ENCODE results near the gene DIAPH2.
"Not testable (repeated sequence)": the region's sequence is repeated elsewhere in the genome, so short reads cannot be mapped to it uniquely, and the experiment has no call there.

The DIAPH2 gene

GRCh38 chrX:96719161-96719875, 34.7 kb downstream of the DIAPH2 start:
- DNase-seq, result no peak

DNA sequence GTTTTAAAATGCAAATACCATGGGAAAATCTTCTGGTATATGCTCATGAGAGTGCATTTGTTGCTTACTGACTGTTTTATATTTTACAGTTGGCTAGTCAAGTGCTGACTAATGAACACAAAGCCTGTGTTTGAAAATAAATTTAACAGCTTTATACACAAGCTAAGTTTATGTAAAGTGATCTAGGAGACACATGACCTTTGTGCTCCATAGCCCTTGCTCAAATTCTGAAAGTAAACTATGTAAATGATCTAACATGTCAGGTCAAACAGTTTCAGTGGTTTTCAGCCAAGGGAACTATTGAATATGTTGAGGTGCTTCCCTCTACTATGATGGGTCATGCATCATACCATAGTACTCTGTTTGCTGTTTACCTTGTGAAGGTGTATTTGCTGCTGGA, 36.7 kb downstream of the DIAPH2 start:
- no peak for DNase-seq

DNA sequence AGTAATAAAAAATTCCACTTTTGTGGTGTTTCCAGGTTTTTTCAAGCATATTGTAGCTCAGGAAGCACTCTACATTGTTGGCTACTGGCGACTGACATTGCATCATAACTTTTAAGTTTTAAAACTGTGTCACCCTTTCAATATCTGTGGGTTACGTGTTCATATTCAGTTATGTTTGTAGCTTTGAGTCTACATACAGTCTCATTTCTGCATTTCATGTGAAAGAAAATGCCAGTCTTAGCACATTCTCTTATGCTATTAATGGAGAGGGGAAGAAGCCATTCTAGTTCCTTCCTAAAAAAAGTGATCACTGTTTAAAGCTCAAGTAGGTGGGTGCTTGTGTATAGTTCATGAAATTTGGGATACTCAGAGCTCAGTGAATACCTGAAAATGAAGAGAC, 38.1 kb downstream of the DIAPH2 start:
- DNase-seq, result no peak

DNA sequence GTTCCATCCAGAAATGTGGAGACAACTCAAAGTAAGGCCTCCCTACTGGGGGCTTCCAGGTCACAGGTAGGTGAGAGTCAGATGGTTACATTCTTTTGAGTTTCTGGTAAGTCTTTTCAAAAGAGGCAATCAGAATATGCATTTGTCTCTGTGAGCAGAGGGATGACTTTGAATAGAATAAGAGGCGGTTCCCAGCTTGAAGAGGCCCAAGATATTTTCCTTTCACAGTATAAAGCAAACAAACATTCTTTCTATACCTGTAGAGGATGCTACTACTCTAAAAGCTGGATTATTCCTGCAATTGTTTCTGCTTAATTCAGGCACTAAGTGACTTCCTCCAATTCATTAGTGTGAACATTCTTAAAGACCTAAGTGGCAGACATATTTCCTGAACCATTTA, 44.4 kb downstream of the DIAPH2 start:
- DNase-seq, result no peak

DNA sequence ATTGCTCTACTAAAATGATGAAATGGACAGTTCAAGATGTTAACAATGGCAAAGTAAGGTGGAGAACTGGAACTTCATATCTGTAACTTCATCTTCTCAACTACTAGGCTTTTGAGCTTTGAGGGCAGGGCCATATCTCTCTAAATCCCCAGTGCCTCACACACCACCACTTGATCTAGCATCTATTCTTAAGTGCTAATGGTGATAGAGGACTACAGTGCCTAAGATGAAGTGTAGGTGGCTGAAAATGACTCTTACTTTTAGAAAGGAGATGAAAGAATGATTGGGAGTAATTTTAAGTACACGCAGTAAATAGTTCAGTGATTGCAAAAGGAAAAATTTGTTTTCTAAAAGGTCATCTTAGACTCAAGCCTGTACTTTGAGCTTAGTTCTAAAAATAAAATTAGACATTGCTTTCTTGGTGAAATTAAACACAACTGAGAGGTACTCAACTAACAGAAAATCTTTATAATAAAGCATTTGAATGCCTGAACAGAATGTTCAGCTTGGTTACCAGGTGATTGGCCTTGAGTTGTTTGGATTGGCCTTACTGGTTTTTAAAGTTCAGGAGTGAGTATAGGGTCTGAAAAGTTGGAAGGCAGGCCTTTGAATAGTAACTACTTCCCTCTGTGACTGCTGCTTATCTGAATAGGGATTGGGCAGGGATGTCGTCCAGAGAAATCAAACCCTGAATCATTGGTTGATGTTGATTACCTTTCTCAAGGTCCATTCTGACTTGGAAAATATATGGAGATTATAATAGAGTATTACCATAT, 45.4 kb downstream of the DIAPH2 start:
- DNase-seq, result no peak

- DNase-seq, result not testable (repeated sequence)
Measured at GRCh38 chrX:96731000-96731399, 46.4 kb downstream of the DIAPH2 start.

DNA sequence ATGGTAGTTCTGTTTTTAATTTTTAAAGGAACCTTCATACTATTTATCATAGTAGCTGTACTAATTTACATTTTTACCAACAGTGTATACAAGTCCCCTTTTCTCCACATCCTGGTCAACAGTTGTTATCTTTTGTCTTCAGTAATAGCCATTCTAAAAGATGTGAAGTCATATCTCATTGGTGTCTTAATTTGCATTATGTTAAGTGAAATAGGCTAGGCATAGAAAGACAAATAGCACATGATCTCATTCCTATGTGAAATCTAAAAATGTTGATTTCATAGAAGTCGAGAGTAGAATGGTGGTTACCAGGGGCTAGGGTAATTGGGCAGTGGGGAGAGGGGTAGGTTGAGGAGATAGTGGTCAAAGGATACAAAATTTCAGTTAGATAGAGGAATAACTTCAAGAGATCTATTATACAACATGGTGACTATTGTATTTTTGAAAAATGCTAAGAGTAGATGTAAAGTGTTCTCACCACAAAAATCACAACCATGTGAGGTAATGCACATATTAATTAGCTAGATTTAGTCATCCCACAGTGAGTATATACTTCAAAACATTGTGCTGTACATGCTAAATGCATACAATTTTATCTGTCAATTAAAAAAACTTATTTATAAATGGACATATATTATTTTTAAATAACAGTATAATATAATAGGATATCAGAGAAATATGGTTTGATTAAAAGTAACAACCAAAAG, 58.9 kb downstream of the DIAPH2 start:
- no peak for DNase-seq

DNA sequence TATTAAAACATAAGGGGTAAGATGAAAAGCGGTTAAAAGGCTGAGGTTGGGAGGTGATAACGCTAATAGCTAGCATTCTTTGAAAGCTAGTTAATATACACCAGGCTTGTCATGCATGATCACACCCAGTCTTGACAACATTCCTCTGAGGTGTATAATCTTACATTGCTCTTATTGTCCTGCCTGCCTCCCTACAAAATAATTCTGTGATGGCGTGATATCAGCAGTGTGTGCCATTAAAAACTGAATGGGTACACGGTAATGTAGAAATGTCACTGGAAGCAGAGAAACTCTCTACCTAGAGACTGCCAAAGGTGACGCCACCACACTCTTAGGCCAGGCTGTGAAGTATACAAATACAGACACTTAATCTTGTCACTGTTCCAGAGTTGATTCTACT, 68.1 kb downstream of the DIAPH2 start:
- DNase-seq, result no peak

DNA sequence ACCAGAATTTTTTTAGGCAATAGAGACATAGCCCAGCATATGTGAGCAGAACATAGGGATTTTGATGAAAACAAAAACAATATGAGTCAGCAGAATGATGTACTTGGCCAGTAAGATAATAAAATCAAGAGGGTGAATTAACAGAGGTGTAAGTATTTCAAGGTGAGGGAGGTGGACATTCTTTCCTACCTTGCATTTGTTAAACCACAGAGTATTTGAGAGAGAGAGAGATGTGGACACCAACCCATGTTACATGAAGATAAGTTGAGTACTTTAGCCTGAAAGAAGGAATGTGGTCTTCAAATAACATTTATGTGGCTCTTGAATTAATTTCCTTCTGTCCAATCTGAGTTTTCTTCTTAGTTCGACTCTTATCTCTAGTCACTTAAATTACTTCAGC, 68.6 kb downstream of the DIAPH2 start:
- no peak for DNase-seq

- DNase-seq, result no peak
Measured at GRCh38 chrX:96756491-96756890, 71.8 kb downstream of the DIAPH2 start.

DNA sequence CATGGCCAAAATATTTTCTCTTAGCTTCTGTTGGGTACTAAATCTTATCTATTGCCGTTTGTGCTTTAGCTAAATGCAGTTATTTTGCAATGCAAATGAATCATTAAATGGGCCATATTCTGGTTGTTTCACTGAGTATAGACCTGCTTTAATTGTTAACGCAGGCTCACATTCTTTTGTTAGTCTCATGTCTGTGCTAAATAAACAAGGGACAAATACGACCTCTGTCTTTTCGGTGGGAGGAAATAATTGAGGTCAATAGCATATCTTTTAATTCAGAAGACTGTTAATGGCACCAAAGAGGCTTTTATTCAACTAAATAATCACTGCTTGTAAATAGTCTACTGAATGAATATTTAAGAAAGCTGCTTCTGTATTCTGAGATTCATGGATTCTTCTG, 76.9 kb downstream of the DIAPH2 start:
- no peak for DNase-seq

DNA sequence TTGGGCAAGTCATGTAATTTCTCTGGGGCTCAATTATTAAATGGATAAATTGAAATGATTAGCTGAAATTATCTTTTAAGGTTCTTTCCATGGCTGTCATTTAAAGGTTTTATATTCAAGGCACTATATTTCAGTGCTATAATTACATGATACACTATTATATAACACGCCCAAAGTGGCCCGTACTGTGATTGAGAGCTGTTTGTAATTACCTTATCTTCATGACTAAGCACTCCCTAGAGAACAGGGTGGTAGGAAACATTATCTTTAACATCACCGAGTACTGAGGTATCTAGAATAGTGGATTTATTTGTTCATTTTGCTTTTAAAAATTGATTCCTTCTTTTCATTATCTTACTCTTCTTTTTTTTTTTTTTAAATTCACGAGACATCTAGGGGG, 79.0 kb downstream of the DIAPH2 start:
- no peak for DNase-seq

- no peak for DNase-seq
Measured at GRCh38 chrX:96764864-96765263, 80.2 kb downstream of the DIAPH2 start.

DNA sequence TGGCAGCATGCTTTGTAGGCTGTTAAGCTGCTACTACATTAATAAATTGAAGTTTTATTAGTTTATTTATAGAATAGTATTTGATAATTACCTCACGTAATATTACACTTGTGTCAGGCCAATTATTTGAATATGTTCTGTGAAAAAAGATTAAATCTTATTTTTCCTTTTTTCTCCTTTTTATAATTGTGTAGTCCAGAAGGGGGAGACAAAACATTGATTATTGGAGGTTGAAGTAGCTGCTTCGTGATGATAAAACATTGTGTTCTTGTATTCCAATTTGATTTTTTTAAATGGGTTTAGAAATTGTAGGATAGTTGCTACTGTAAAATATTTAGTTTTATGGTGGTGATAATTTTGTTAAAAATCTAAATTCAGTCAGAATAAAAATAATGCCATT, 85.7 kb downstream of the DIAPH2 start:
- DNase-seq, result peak; percentile 7

DNA sequence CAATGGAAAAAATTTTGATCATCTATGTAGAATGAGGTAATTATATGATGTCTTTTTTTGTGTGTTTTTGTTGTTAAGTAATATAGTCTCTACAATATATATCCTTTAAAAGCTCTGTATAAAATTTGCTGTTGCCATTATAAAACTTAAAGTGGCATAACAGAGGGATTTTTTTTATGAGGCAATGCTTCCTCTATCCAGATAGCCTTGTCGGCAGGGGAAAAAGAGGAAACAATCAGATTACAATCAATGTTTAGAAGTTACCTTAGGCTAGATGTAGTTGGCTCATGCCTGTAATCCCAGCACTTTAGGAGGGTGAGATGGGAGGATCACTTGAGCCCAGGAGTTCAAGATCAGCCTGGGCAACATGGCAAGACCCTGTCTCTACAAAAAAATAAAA, 86.8 kb downstream of the DIAPH2 start:
- DNase-seq, result no peak

DNA sequence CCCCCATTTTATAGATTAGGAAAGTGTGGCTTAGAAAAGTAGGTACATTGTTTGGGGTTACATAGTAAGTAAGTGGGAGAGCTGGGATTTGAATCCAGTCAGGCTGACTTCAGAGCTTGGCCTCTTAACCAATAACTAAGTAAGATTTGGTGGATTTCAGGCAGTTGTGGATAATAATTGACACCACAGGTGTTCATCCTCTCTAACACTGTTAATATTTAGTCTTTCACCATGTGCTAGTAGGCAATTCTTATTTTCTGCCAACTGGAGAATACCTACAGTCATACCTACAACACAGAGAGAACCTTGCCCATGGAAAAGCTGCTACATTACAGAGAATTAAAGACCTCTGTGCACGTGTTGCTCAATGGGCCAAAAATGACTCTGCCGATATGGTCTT, 89.5 kb downstream of the DIAPH2 start:
- DNase-seq, result no peak

DNA sequence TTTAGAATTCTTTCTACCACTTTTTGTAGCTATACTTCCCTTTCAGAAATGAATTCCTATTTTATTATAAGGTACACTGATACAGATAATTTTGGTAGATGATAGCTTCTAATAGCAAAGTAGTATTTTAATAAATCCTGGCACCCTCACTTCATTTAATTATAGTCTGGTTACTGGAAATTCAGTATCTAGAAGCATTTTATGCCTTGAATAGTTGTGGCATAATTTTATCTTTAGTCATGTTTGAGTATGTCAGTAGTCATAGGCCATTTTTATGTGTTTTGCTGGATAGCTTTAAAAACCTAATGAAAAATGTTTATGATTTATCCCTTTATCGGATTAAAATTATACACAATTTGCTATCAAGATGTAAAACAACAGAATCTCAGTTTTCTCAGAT, 92.3 kb downstream of the DIAPH2 start:
- no peak for DNase-seq

GRCh38 chrX:96791559-96791958, 106.9 kb downstream of the DIAPH2 start:
- DNase-seq, result no peak

- DNase-seq, result no peak
Measured at GRCh38 chrX:96792047-96792446, 107.4 kb downstream of the DIAPH2 start.

DNA sequence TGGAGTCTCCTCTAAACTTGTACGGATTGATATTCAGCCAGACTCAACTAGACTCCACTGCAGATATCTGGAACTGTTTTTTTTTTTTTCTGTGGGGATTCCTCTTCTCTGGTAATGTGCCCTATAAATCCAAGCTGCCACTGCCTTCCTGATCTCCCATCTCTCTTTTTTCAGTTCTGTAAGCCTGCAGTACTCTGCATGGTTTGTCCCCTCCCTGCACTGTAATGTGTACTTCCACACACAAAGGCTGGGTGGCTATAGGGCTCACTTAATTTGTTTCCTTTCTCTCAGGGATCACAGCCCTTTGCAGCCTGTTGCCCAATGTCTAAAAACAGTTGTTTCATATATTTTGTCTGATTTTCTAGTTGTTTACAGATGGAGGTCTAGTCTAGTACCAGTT, 114.3 kb downstream of the DIAPH2 start:
- DNase-seq, result no peak

DNA sequence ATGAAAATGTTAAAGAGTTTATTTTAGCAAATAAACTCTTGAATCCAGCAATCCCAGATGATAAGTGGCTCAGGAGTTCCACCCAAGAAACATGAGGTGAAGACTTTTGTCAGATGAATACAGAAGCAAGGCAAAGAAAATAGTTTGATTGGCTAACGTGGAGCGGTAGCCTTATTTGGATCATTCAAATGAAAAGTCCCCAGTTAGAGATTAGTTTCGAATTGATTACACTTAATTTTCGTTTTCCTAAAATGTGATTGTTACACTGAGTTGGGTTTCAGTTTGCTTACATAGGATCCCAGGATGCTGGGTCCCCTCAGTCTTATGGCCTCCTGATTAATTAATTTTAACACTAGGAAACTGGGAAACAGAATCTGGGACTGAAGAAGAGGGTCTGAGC, 122.7 kb downstream of the DIAPH2 start:
- DNase-seq, result no peak

DNA sequence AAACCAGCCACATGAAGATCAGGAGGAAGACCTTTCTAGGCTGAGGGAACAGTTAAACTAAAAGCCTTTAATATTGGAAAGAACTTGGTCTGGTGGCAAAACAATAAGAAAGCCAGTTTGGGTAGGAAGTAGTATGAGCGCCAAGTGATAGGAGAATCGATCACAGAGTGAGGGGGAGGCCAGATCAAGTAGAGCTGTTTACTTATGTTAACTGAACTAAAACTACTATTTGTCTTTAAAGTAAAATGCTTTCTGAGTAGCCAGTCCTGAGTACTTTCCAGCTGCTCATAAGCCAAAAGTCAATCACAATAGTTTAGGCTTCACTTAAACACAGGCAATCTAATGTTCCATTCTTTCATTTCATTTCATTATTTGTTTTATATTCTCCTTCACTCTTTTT, 136.3 kb downstream of the DIAPH2 start:
- DNase-seq, result no peak

DNA sequence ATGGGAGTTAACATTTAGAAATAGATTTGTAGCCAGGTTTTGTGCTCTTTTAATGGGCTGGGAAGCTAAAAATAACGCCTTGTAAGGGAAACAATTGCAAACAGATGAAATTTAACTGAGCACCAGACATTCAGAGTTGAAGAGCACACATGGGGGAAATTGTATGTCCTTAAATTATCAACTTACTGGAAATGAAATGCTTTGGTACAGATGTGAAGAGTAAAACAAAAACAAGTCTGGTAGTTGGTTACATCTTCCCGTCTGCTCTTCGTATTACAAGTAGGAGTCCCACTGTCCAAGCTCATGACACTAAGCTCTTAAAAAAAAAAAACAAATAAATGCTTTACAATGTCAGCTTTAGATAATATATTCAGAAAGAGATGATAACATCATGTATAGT, 139.5 kb downstream of the DIAPH2 start:
- no peak for DNase-seq

DNA sequence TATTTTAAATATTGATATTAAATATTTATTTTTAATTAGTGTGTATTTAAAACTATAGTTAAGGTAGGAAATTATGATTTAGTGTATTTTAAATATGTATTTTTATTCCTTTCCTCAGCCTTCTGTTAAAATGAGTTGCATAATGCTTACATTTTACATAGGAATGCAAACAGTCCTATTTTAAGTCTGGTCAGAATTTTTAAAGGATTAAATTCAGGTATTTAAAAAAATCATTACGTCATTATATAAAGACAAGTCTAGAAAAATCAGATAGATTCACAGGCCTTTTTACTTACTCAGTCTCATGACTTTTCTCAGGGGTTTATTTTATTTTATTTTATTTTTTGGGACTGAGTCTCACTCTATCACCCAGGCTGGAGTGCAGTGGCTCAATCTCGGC, 148.7 kb downstream of the DIAPH2 start:
- DNase-seq, result no peak
